Right lobe of liver (tissue), 4 donors: ENCODE results near the gene FLAD1.
A peak's percentile ranks its signal among the peaks of the same experiment; 100 is the strongest.

Experiments
- CTCF ChIP-seq, 4 donors: fragments of 200-600 bp in 3 of 4; fragments of 450-650 bp in 1 of 4; IDR thresholded peaks; one replicate each; pipeline versions ENCODE4 v1.5.1 to v1.8.0; 2016 to 2022; ENCODE audit warnings: antibody characterized with exemption in 4 of 4, mild to moderate bottlenecking in 2 of 4
- POLR2A ChIP-seq: fragments of 450-650 bp; IDR thresholded peaks from one replicate; pipeline ENCODE4 v1.6.1; 2017; ENCODE audit warnings: antibody characterized with exemption, mild to moderate bottlenecking
- donor health status: DM: no; HTN: no; CAD: no.
- donor health status: DM: no; HTN: no; CAD: no.
- donor health status: DM: no; HTN: yes; CAD: no.

GRCh38 chr1:155000726-155001424 lies 17.7 kb downstream of the FLAD1 start:
- TF ChIP-seq CTCF (IDR thresholded peaks at IDR 0.05) (peak in 2 of 4 donors; percentile 7 to 15), POLR2A (peak; percentile 88)
